GM18867 (cell line): ENCODE data around the gene C2CD2L.
A peak's percentile ranks its signal among the peaks of the same experiment; 100 is the strongest.
"Not testable (repeated sequence)": the region's sequence is repeated elsewhere in the genome, so short reads cannot be mapped to it uniquely, and the experiment has no call there.

Experiments
- ATAC-seq: cut with Tn5 transposase; IDR thresholded peaks from one replicate; pipeline ENCODE4 v1.9.1; 2021; ENCODE audit warnings: mild to moderate bottlenecking, moderate library complexity; ENCODE audit not compliant: unreplicated experiment

Gene C2CD2L

DNA sequence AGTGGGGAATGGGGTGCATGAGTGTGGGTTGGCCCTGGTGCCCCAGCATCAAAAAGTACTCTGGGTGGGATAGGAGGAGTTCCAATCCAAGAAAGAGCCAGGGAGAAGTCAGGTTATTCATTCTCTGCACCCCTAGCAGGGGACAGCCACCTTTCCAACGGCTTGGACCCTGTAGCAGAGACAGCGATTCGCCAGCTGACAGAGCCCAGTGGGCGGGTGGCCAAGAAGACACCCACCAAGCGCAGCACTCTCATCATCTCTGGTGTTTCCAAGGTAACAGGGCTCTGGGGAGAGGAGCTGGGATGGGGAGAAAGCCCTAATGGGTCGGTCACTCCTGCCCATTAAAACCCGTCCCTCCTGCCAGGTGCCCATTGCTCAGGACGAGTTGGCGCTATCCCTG lies 6.6 kb downstream of the C2CD2L start:
- ATAC-seq = no peak

DNA sequence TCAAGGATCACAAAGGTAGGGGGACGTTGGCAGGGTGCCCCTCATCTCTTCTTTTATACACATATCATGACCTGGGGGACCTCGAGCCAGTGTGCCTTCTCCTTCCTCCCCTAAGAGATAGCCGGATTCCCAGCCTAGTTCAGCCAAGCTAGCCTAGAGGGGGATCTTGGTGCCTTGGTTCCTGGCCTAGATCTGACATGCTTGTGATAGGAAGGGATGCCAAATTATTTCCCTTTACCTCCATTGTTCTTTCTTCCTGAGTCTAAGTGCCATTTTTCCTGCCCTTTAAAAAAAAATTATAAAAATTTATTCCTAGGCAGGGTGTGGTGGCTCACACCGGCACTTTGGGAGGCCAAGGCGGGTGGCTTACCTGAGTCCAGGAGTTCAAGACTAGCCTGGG lies 7.2 kb downstream of the C2CD2L start:
- no peak for ATAC-seq

GRCh38 chr11:119115484-119116234 lies 8.5 kb downstream of the C2CD2L start:
- no peak for ATAC-seq

DNA sequence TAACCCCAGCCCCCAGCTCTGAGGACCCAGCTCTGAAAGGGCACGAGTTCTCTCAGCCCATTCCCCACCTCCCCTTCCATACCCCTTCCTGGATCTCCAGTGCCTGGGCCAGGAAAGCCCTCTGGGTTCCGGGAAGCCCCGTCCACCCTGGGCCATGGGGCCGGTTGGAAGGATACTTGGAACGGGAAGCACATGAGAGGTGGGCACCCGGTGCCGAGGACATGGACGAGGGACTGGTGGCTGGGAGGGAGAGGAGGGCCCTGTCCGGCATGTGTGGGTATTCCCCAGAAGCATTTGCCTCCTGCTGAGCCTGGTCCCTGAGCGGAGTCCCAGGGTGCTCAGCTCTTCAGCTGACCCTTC lies 9.1 kb downstream of the C2CD2L start:
- ATAC-seq = no peak

- no peak for ATAC-seq
Measured at GRCh38 chr11:119116601-119117000, 9.5 kb downstream of the C2CD2L start.

- no peak for ATAC-seq
Measured at GRCh38 chr11:119117004-119117706, 10.0 kb downstream of the C2CD2L start.

DNA sequence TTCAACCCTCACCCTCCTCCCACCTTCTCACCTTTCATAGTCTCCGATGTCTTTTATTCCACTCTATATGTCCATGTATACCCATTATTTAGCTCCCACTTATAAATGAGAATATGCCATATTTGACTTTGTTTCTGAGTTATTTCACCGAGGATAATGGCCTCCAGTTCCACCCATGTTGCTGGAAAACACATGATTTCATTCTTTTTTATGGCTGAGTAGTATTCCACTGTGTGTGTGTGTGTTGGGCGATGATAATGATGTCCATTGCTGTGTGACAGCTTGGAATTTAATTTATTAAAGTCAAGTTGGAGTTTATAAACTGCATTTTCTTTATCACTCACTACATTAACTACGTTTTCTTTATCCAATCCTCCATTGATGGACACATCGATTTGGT lies 11.1 kb downstream of the C2CD2L start:
- no peak for ATAC-seq

- no peak for ATAC-seq
Measured at GRCh38 chr11:119118946-119119345, 11.8 kb downstream of the C2CD2L start.

DNA sequence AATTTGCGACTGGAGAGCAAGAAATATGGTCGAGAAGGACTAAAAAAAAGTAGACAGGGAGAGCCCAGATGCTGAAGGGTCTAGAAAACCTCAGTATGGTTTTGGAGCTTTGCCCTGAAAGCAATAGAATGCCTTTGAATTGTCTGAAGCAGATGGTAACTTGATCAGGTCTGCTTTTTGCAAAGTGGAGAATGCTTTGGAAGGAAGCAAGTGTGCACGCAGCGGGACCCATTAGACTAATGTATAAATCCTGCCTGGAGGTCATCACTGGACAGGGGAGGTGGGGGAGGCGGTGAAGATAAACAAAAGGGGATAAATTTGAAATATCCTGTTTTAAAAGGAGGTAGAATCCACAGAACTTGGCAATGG lies 13.5 kb downstream of the C2CD2L start:
- ATAC-seq = no peak

GRCh38 chr11:119121008-119121810 lies 14.1 kb downstream of the C2CD2L start, which contains the start of gene HINFP:
Gene HINFP (plus strand): TSS chr11:119121580. CDS start chr11:119126945, 5,365 bp downstream.
- ATAC-seq = peak; percentile 95

GRCh38 chr11:119121811-119122124 lies 14.6 kb downstream of the C2CD2L start:
- ATAC-seq = peak; percentile 16

DNA sequence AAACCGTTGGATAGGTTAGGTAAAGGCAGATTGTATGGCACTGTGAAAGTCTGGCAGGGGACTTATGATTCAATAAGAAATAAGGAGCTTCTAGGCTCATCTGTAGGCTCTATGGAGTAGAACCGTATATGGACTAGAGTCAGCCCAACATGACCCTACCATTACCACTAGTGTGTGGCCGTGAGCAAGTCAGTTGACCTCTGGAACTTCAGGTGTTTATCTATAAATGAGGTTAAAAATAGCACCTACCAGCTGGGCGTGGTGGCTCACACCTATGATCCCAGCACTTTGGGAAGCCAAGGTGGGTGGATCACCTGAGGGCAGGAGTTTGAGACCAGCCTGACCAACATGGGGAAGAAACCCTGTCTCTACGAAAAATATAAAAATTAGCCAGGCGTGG lies 18.7 kb downstream of the C2CD2L start:
- ATAC-seq = no peak

- ATAC-seq = no peak
Measured at GRCh38 chr11:119126675-119127268, 19.6 kb downstream of the C2CD2L start.

DNA sequence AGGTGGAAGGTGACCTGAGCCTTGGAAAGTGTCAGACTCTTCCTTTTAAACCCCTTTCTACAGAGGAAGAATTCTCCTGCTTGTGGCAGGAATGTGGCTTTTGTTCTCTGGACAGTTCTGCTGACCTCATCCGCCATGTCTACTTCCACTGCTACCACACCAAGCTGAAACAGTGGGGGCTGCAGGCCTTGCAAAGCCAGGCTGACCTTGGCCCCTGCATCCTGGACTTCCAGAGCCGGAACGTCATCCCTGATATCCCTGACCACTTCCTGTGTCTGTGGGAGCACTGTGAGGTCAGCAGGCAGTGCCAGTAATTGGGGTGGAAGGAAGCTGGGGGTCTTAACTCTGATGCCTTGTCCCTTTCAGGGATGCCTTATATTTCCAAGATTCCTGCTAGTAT lies 23.5 kb downstream of the C2CD2L start:
- no peak for ATAC-seq

- no peak for ATAC-seq
Measured at GRCh38 chr11:119134389-119134978, 27.3 kb downstream of the C2CD2L start.

DNA sequence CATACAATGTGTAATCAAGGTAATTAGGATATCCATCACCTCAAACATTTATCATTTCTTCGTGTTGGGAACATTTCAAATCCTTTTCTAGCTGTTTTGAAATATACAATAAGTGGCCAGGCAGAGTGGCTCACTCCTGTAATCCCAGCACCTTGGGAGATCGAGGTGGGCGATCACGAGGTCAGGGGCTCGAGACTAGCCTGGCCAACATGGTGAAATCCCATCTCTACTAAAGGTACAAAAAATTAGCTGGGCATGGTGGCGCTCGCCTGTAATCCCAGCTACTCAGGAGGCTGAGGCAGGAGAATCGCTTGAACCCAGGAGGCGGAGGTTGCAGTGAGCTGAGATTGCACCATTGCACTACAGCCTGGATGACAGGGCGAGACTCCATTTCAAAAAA lies 32.1 kb downstream of the C2CD2L start:
- not testable (repeated sequence) for ATAC-seq

- ATAC-seq = no peak
Measured at GRCh38 chr11:119144825-119145486, 37.8 kb downstream of the C2CD2L start.

- ATAC-seq = no peak
Measured at GRCh38 chr11:119145551-119145950, 38.4 kb downstream of the C2CD2L start.

DNA sequence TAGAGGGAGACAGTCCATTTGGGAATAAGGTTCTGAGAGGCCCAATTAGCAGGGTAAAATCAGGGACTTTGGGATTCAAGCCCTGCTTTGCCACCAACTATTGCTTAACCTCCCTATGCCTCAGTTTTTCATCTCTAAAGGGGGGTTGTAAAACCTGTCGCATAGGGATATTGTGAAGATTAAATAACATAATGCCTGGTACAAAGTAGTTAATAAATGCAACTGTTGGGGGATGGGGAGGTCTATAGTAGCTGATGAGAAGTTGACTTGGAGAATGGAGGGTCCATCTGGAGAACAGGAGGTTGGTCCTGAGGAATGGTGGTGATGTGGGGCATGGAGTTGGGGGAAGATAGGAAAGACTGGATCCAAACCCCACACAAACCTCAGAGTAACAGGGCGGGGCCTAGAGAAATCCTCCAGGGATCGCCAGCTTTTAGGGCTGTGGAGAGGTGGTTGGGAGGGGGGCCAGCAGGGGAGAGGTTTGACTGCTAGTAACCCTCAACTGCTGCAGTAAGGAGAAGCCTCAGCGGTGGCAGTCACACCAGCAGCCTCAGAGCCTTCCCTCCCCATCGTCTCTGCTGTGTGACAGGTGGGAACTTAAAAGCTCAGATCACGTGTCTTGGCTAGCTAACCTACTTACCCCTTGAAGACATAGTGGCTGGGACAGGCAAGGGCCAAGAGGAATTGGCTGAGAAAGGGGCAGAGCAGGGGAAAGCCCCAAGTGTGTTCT lies 40.6 kb downstream of the C2CD2L start:
- no peak for ATAC-seq

GRCh38 chr11:119148720-119149017 lies 41.5 kb downstream of the C2CD2L start:
- no peak for ATAC-seq
